B cell (primary cell): ENCODE data around the gene NIPBL.

Experiments used
- CTCF ChIP-seq: fragments of 200-600 bp; IDR thresholded peaks from one replicate; pipeline ENCODE4 v1.8.0; 2022; ENCODE audit warnings: antibody characterized with exemption, mild to moderate bottlenecking
- EZH2 ChIP-seq: IDR thresholded peaks from 2 replicates; pipeline ENCODE4 v1.6.1; 2012; ENCODE audit warnings: borderline replicate concordance, low read depth, mild to moderate bottlenecking, moderate library complexity, low read length; ENCODE audit not compliant: insufficient read depth, poor library complexity, severe bottlenecking

- TF ChIP-seq CTCF (no peak), EZH2 (no peak)
These were observed 21.0 kb downstream of the NIPBL start for GRCh38 chr5:36897616-36898015.
